ENCODE measurements around the gene VCAN. TPM values are rescaled to one million over a fixed set of nuclear protein-coding genes. Genes with fewer than 3 reads are reported as not detected.

Gene VCAN
- total and polyA plus RNA-seq, 3 experiments from 2014 or later, result 0.24 to 0.33 TPM; not detected in 1

GRCh38 chr5:83559118-83559785, 87.7 kb downstream of the VCAN start:
- Histone ChIP-seq H3K9me3 (ENCODE audit: low read length) (no peaks in the 10 kb centered on the region), H3K36me3 (ENCODE audit: insufficient read depth, low read length) (no peaks in the 10 kb centered on the region), H3K4me3 (ENCODE audit: low read length) (no peak overlapping the region), H3K4me1 (ENCODE audit: insufficient read depth, low read length) (no peaks in the 10 kb centered on the region), H3K27me3 (ENCODE audit: insufficient read depth, low read length, poor library complexity, severe bottlenecking) (no peaks in the 10 kb centered on the region), H3K27ac (ENCODE audit: low read depth, low read length) (no peak overlapping the region)
- no peaks in the 10 kb centered on the region for H3K4me1 Mint-ChIP-seq
- no peaks in the 10 kb centered on the region for H3K36me3 Mint-ChIP-seq
- no peak for DNase-seq
- ChIA-PET CTCF (no interaction called here), POLR2A (no interaction called here)
- peak overlapping the region in 1 of 8 donors; percentile 9 for H3K27ac Mint-ChIP-seq
- H3K27me3 Mint-ChIP-seq, result peaks cover 0 to 13% of the 10 kb centered on the region in 2 donors
- H3K9me3 Mint-ChIP-seq, result no peaks in the 10 kb centered on the region
- H3K4me3 Mint-ChIP-seq, result no peak overlapping the region

- Histone ChIP-seq H3K9me3 (ENCODE audit: low read length) (no peaks in the 10 kb centered on the region), H3K27me3 (ENCODE audit: insufficient read depth, low read length, poor library complexity, severe bottlenecking) (no peaks in the 10 kb centered on the region), H3K36me3 (ENCODE audit: insufficient read depth, low read length) (no peaks in the 10 kb centered on the region), H3K27ac (ENCODE audit: low read depth, low read length) (no peak overlapping the region), H3K4me1 (ENCODE audit: insufficient read depth, low read length) (no peaks in the 10 kb centered on the region), H3K4me3 (ENCODE audit: low read length) (no peak overlapping the region)
- no peak for DNase-seq
- H3K4me3 Mint-ChIP-seq, result no peak overlapping the region
- no peaks in the 10 kb centered on the region for H3K36me3 Mint-ChIP-seq
- no peaks in the 10 kb centered on the region for H3K9me3 Mint-ChIP-seq
- H3K4me1 Mint-ChIP-seq, result no peaks in the 10 kb centered on the region
- H3K27me3 Mint-ChIP-seq, result peaks cover 2 to 24% of the 10 kb centered on the region in 2 donors
- no peak overlapping the region for H3K27ac Mint-ChIP-seq
- POLR2A ChIA-PET, result no interaction called here
- CTCF ChIA-PET, result interaction anchor here (1.6 to 2.7 kb wide), 2 partner anchors 1210 to 1212 kb away, joined by 3 to 6 read pairs; no protein-coding TSS in a partner anchor
These were observed 90.6 kb downstream of the VCAN start for GRCh38 chr5:83562071-83562606.

- H3K36me3 ChIP-seq (ENCODE audit: insufficient read depth, low read length), result no peaks in the 10 kb centered on the region
- Mint-ChIP-seq H3K27ac (no peak overlapping the region), H3K36me3 (no peaks in the 10 kb centered on the region), H3K4me1 (no peaks in the 10 kb centered on the region), H3K9me3 (no peaks in the 10 kb centered on the region), H3K4me3 (no peak overlapping the region), H3K27me3 (peaks cover 2 to 24% of the 10 kb centered on the region in 2 donors)
- DNase-seq, result no peak
- CTCF ChIA-PET, result interaction anchor here (1.3 to 2.7 kb wide), 3 partner anchors 1207 to 1213 kb away, joined by 3 to 6 read pairs (median 3); no protein-coding TSS in a partner anchor
- no peaks in the 10 kb centered on the region for H3K9me3 ChIP-seq (ENCODE audit: low read length)
- POLR2A ChIA-PET, result no interaction called here
- no peak overlapping the region for H3K4me3 ChIP-seq (ENCODE audit: low read length)
- no peak overlapping the region for H3K27ac ChIP-seq (ENCODE audit: low read depth, low read length)
- H3K4me1 ChIP-seq (ENCODE audit: insufficient read depth, low read length), result no peaks in the 10 kb centered on the region
- no peaks in the 10 kb centered on the region for H3K27me3 ChIP-seq (ENCODE audit: insufficient read depth, low read length, poor library complexity, severe bottlenecking)
These were observed 91.4 kb downstream of the VCAN start for GRCh38 chr5:83562791-83563557.

- Mint-ChIP-seq H3K36me3 (no peaks in the 10 kb centered on the region), H3K4me3 (no peak overlapping the region), H3K9me3 (no peaks in the 10 kb centered on the region), H3K27ac (no peak overlapping the region), H3K4me1 (no peaks in the 10 kb centered on the region), H3K27me3 (peaks cover 2 to 24% of the 10 kb centered on the region in 2 donors)
- no peak overlapping the region for H3K27ac ChIP-seq (ENCODE audit: low read depth, low read length)
- no peak for DNase-seq
- CTCF ChIA-PET, result interaction anchor here (1.3 to 2.7 kb wide), 2 partner anchors 1208 to 1213 kb away, joined by 3 to 6 read pairs; no protein-coding TSS in a partner anchor
- no peaks in the 10 kb centered on the region for H3K36me3 ChIP-seq (ENCODE audit: insufficient read depth, low read length)
- POLR2A ChIA-PET, result no interaction called here
- H3K4me3 ChIP-seq (ENCODE audit: low read length), result no peak overlapping the region
- H3K4me1 ChIP-seq (ENCODE audit: insufficient read depth, low read length), result no peaks in the 10 kb centered on the region
- no peaks in the 10 kb centered on the region for H3K27me3 ChIP-seq (ENCODE audit: insufficient read depth, low read length, poor library complexity, severe bottlenecking)
- no peaks in the 10 kb centered on the region for H3K9me3 ChIP-seq (ENCODE audit: low read length)
These were observed 92.1 kb downstream of the VCAN start for GRCh38 chr5:83563631-83564030.

- Histone ChIP-seq H3K27ac (ENCODE audit: low read depth, low read length) (no peak overlapping the region), H3K36me3 (ENCODE audit: insufficient read depth, low read length) (no peaks in the 10 kb centered on the region), H3K27me3 (ENCODE audit: insufficient read depth, low read length, poor library complexity, severe bottlenecking) (no peaks in the 10 kb centered on the region), H3K4me3 (ENCODE audit: low read length) (no peak overlapping the region), H3K9me3 (ENCODE audit: low read length) (no peaks in the 10 kb centered on the region), H3K4me1 (ENCODE audit: insufficient read depth, low read length) (no peaks in the 10 kb centered on the region)
- Mint-ChIP-seq H3K9me3 (no peaks in the 10 kb centered on the region), H3K4me1 (no peaks in the 10 kb centered on the region), H3K4me3 (no peak overlapping the region), H3K27me3 (peaks cover 2 to 27% of the 10 kb centered on the region in 2 donors), H3K27ac (no peak overlapping the region), H3K36me3 (no peaks in the 10 kb centered on the region)
- CTCF ChIA-PET, result interaction anchor here (1.1 to 2.7 kb wide), 4 partner anchors 1209 to 1217 kb away, joined by 3 to 6 read pairs (median 3); no protein-coding TSS in a partner anchor
- POLR2A ChIA-PET, result no interaction called here
- DNase-seq, result peak in 2 of 5 donors; percentile 15 to 19
These were observed 92.7 kb downstream of the VCAN start for GRCh38 chr5:83564069-83564749.

DNA sequence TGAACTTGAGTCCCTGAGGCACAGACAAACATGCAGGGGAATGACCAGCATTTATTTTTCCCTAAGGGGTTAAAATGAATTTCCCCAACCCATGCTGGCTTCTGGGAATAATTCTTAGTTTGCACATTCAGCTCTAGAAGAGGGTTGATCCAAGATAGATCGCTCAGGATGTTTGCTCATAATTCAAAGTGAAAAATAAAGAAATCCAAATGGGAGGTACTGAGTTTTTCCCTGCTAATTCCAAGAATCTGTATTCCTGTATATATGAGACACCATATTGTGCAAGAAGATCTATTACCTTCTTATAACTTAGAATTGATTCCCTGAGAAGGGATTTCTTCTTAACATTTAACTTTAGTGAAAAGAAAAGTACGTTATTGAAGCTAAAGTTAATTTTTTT, 96.2 kb downstream of the VCAN start:
- no peaks in the 10 kb centered on the region for H3K36me3 ChIP-seq (ENCODE audit: insufficient read depth, low read length)
- CTCF ChIA-PET, result no interaction called here
- H3K4me3 Mint-ChIP-seq, result no peak overlapping the region
- H3K4me1 ChIP-seq (ENCODE audit: insufficient read depth, low read length), result no peaks in the 10 kb centered on the region
- no peak overlapping the region for H3K27ac Mint-ChIP-seq
- DNase-seq, result no peak
- no peak overlapping the region for H3K27ac ChIP-seq (ENCODE audit: low read depth, low read length)
- H3K36me3 Mint-ChIP-seq, result no peaks in the 10 kb centered on the region
- H3K9me3 Mint-ChIP-seq, result no peaks in the 10 kb centered on the region
- no peaks in the 10 kb centered on the region for H3K27me3 ChIP-seq (ENCODE audit: insufficient read depth, low read length, poor library complexity, severe bottlenecking)
- H3K4me3 ChIP-seq (ENCODE audit: low read length), result no peak overlapping the region
- POLR2A ChIA-PET, result no interaction called here
- no peaks in the 10 kb centered on the region for H3K4me1 Mint-ChIP-seq
- peaks cover 2 to 24% of the 10 kb centered on the region in 2 donors for H3K27me3 Mint-ChIP-seq
- H3K9me3 ChIP-seq (ENCODE audit: low read length), result no peaks in the 10 kb centered on the region

DNA sequence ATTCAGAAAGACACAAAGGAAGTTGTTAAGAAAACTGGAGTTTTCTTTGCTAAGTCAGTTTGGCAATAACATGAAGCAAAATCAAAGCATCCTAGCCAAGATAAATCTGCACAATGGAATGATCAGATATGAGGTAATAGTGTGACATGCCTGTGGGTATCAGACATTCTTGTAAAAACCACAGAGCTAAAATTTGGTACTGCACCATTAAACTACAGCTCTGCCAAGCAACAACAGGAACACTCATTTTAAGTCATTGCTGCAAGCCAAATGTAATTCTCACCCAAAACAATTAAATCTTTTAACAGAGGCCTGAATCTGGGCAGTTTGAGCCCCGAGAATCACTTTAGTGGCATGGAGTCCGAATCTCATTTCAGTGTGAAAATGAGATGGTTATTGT, 96.6 kb downstream of the VCAN start:
- no peak overlapping the region for H3K27ac Mint-ChIP-seq
- H3K27me3 Mint-ChIP-seq, result peaks cover 2 to 20% of the 10 kb centered on the region in 2 donors
- Histone ChIP-seq H3K27ac (ENCODE audit: low read depth, low read length) (no peak overlapping the region), H3K9me3 (ENCODE audit: low read length) (no peaks in the 10 kb centered on the region), H3K36me3 (ENCODE audit: insufficient read depth, low read length) (no peaks in the 10 kb centered on the region), H3K4me3 (ENCODE audit: low read length) (no peak overlapping the region), H3K4me1 (ENCODE audit: insufficient read depth, low read length) (no peaks in the 10 kb centered on the region), H3K27me3 (ENCODE audit: insufficient read depth, low read length, poor library complexity, severe bottlenecking) (no peaks in the 10 kb centered on the region)
- no peaks in the 10 kb centered on the region for H3K9me3 Mint-ChIP-seq
- ChIA-PET CTCF (no interaction called here), POLR2A (no interaction called here)
- H3K36me3 Mint-ChIP-seq, result no peaks in the 10 kb centered on the region
- no peak overlapping the region for H3K4me3 Mint-ChIP-seq
- no peaks in the 10 kb centered on the region for H3K4me1 Mint-ChIP-seq
- DNase-seq, result no peak

DNA sequence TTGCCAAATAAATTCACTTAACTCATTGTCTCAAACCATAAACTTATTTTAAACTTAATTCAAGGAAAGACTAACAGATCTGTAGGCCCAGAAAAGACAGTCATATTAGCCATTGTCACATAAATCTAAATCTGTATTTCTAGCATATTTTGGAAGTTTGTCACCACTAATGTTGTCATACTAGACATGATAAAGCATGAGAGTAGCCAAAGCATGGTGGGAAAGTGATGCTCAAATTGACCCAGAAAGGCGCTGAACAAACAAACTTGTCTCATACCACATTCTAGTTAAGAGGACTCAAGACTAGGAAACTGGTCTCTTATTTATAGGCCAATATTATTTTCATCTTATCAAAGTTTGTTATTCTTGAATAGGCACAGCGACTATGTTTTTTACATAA, 99.4 kb downstream of the VCAN start:
- CTCF ChIA-PET, result no interaction called here
- H3K4me3 Mint-ChIP-seq, result no peak overlapping the region
- Histone ChIP-seq H3K27ac (ENCODE audit: low read depth, low read length) (no peak overlapping the region), H3K4me1 (ENCODE audit: insufficient read depth, low read length) (no peaks in the 10 kb centered on the region), H3K27me3 (ENCODE audit: insufficient read depth, low read length, poor library complexity, severe bottlenecking) (no peaks in the 10 kb centered on the region), H3K36me3 (ENCODE audit: insufficient read depth, low read length) (no peaks in the 10 kb centered on the region), H3K4me3 (ENCODE audit: low read length) (no peak overlapping the region), H3K9me3 (ENCODE audit: low read length) (no peaks in the 10 kb centered on the region)
- POLR2A ChIA-PET, result no interaction called here
- no peaks in the 10 kb centered on the region for H3K4me1 Mint-ChIP-seq
- no peak for DNase-seq
- H3K27me3 Mint-ChIP-seq, result peaks cover 0 to 17% of the 10 kb centered on the region in 2 donors
- no peaks in the 10 kb centered on the region for H3K36me3 Mint-ChIP-seq
- no peaks in the 10 kb centered on the region for H3K9me3 Mint-ChIP-seq
- no peak overlapping the region for H3K27ac Mint-ChIP-seq

Measured in CD8-positive, alpha-beta memory T cell (primary cell).